D721Med (cell line): ENCODE data around the gene SFXN5.
A peak's percentile ranks its signal among the peaks of the same experiment; 100 is the strongest.
"Not testable (repeated sequence)": the region's sequence is repeated elsewhere in the genome, so short reads cannot be mapped to it uniquely, and the experiment has no call there.

Source experiments
- DNase-seq: peaks from one replicate; pipeline ENCODE4 v3.0.0; 2011; ENCODE audit warnings: low spot score; ENCODE audit not compliant: insufficient read length
- FAIRE-seq: peaks from 2 replicates; lab custom pipeline; 2011; peaks lifted over from hg19 to GRCh38; lab: Jason Lieb, UNC
- CTCF ChIP-seq: IDR thresholded peaks from 2 replicates; pipeline ENCODE4 v1.5.1; 2012; ENCODE audit warnings: mild to moderate bottlenecking, control low read depth; ENCODE audit not compliant: insufficient read depth; ENCODE audit errors: missing control alignments

Gene SFXN5

GRCh38 chr2:73071360-73072128 lies at the start of gene SFXN5:
SFXN5 (minus strand) TSS chr2:73071712; CDS start chr2:73071705, 7 bp downstream.
- TF ChIP-seq CTCF, result no peak
- peak; percentile 88 for DNase-seq
- no peak for FAIRE-seq

GRCh38 chr2:73119611-73120239 lies 48.2 kb upstream of the SFXN5 start:
- not testable (repeated sequence) for FAIRE-seq, DNase-seq

GRCh38 chr2:73117441-73117840 lies 45.9 kb upstream of the SFXN5 start:
- DNase-seq (no peak), FAIRE-seq (no peak)
- no peak for TF ChIP-seq CTCF

- no peak for FAIRE-seq
- no peak for DNase-seq
- no peak for TF ChIP-seq CTCF
Measured at GRCh38 chr2:73116182-73116960, 44.9 kb upstream of the SFXN5 start.

GRCh38 chr2:73114273-73114867 lies 42.9 kb upstream of the SFXN5 start:
- FAIRE-seq, result no peak
- DNase-seq, result no peak
- no peak for TF ChIP-seq CTCF

GRCh38 chr2:73112913-73113854 lies 41.7 kb upstream of the SFXN5 start, which contains the start of gene RAB11FIP5:
RAB11FIP5 (minus strand) TSS chr2:73112948; CDS start chr2:73112777, 171 bp downstream.
- no peak for TF ChIP-seq CTCF
- FAIRE-seq, result no peak
- peak; percentile 49 for DNase-seq
